Activated CD4-positive, CD25-positive, alpha-beta regulatory T cell treated with anti-CD3 and anti-CD28 coated beads, Interleukin-2, amount 50 U/mL, for 16 hours (primary cell): ENCODE measurements around the gene PPP5C.
"Not testable (repeated sequence)": the region's sequence is repeated elsewhere in the genome, so short reads cannot be mapped to it uniquely, and the experiment has no call there.

Experiments
- DNase-seq: peaks from one replicate; pipeline ENCODE4 v3.0.0-alpha.2; 2020; ENCODE audit warnings: low read depth, low spot score

PPP5C gene

DNA sequence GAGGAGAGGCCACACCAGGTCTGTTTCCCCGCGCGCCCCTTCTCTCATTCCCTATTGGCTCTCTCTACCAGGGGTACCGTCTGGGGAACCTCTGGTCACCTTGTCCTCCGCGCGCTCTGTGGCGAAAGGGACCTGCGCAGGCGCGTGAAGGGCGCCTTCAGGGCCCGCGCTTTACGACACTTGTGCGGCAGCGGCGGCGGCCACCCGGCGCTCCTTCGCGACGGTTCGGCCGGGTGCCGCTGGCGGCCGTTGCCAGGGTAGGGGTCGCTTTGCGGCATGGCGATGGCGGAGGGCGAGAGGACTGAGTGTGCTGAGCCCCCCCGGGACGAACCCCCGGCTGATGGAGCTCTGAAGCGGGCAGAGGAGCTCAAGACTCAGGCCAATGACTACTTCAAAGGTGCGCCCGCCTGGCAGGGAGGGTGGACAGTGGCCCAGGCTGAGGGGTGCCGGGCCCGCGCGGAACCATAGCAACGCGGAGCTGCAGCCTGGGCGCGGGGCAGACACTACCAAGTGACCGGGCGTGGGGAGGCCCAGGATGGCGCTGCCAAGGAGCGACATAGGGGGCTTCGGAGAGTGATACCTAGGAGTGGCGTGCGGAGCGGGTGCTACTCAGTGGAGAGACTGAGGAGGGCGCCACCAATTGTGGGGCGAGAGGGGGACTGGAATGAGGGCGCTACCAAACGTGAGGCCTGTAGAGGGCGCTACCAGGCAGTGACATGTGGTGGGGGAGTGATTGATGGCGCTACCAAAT is at the start of gene PPP5C:
PPP5C (plus strand) TSS at position 267 of the 751 bp plus-strand sequence; CDS start at position 277, 10 bp downstream.
- peak; percentile 66 for DNase-seq

DNA sequence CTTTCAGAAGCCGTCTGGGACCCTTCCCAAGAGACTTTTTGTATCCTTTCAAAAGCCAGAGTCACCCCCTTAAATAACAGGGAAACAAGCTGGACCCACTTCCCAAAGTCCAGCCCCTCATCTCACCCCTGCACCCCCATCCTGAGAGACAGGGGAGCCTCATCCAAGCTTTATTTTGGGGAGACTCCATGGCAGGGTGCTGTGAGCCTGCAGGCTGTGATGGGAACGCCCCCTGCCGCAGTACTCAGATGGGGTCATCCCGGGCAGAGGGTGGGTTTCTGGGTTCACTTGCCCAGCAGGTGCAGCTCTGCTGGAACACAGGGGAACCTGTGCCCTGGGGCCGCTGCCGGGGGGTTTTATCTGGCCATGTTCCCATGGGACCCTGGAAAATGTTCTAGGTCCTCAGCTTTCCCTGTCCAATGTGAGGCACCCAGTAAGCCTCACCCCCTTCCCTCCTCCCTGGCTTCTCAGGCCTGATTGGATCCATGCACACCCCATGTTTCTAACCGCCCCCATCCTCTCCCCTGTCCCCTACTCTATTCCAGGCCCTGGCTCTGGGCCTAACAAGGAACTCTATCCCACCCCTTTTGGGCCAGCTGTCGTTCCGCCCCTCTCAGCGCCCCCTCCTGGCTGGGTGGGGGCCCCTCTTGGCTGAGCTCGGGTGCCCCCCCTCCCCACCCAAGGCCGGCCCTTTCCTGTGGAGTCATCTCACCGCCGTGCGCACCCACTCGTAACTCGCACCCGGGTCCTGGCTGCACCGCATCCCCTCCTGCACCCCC is 49.0 kb upstream of the PPP5C start:
- no peak for DNase-seq

DNA sequence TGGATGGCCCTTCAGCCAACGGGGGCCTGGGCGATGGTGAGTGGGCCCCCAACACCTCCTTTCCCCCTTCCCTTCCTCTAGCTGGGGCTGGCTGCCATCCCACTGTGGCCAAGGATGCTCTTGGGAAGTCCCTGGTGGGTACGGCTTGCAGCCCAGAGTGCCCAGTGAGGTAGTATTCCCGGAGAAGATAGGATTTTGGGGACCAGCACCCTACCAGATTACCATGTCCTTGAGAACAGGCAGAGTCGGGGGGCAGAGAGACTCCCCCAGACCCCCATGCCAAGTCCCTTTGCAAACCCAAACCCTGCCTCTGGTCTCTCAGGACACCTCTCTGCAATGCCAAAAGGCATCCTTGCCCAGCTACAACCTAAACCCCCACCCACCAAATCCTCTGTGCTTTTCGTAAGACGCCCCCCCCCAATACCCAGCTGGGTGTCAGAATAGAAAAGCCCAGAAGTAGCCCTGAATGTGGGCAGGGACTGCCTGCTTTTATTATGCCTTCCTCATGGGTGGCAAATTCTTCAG is 48.3 kb upstream of the PPP5C start:
- no peak for DNase-seq

GRCh38 chr19:46299004-46299509 is 47.8 kb upstream of the PPP5C start:
- no peak for DNase-seq

DNA sequence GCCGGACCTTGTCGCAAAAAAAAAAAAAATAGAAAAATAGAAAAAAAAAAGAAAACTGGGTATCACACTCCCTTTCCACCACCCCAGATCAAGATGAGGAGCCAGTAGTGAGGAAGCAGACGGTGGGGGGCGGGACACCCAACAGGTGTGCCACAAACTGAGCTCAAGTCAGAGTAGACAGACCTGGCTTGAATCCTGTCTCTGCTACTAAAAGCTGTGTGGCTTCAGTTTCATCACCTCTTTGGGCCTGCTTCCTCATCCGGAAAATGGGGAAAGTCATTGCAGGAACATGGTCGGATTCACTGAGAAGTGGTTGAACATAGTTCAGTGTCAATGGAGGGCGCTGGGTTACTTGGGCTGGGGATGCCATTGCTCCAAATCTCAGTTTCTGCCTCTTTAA is 47.2 kb upstream of the PPP5C start:
- no peak for DNase-seq

DNA sequence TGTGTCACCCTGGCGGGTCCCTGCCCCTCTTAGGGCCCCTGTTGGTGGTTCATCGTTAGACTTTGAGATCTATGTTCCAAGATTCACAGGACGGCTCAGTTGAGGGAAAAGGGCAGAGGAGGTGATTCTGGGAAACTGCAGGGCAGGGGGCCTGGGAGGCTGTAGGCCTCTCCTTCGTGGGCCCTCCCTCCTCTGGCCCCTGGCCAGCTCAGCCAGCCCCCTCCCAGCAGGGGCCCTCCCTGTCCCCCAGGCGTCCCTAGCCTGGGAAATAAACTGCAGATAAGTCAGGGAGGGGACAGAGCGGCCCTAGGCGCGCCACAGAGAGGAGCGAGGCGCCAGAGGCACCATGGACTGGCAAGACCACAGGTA is 43.6 kb upstream of the PPP5C start:
- no peak for DNase-seq

DNA sequence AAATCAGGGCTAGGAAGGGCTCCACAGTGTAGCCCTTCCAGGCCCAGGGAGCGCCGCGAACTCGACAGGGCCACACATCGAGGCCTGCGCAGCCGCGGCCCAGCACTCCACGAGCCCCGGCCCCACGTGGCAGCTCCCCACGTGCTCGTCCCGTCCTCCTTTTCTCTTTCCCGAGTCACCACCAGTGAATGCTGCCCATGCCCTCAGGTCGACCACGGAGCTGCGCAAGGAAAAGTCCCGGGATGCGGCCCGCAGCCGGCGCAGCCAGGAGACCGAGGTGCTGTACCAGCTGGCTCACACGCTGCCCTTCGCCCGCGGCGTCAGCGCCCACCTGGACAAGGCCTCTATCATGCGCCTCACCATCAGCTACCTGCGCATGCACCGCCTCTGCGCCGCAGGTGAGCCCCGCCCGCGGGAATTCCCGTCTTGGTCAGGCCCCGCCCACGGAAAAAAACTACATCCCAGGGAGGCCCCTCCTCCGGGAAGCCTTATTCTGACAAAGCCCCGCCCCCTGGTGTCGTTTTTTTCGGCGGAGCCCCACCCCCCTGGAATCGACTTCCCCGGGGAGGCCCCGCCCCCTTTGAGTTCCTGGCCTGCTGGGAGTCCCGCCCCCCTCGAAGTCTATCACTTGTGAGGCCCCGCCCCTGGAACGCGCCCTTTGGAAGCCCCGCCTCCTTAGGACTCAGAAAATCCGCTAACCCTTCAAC is 43.0 kb upstream of the PPP5C start:
- no peak for DNase-seq

DNA sequence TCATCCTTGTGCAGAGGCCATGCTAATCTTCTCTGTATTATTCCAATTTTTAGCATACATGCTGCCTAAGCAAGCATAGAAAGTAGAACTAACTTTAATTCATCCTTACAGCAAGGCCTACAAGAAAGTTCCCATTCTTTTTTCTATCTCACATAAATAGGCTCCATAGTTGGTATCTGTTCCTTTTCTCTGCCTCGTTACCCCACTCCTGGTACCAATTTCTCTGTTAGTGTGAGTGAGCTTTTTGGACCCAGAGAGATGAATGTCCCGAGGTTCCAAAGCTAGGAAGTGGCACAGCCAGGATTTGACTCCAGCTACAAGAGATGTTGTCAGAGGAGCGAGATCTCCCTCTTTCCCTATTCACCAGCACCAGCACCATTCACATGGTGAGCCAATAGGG is 40.4 kb upstream of the PPP5C start:
- no peak for DNase-seq

GRCh38 chr19:46308510-46308909 is 38.4 kb upstream of the PPP5C start:
- no peak for DNase-seq

DNA sequence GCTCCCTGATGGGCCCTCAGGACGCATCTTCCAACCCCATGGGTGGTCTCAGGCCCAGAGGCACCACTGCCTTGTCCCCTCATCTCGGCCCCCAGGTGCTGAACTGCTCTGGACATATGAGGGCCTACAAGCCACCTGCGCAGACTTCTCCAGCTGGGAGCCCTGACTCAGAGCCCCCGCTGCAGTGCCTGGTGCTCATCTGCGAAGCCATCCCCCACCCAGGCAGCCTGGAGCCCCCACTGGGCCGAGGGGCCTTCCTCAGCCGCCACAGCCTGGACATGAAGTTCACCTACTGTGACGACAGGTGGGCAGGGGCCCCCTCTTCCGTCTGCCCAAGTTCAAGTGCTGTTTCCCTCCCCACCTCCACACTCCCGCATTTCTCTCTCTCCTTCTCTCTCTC is 37.8 kb upstream of the PPP5C start:
- DNase-seq, result no peak

GRCh38 chr19:46311444-46311843 is 35.4 kb upstream of the PPP5C start:
- DNase-seq, result no peak

DNA sequence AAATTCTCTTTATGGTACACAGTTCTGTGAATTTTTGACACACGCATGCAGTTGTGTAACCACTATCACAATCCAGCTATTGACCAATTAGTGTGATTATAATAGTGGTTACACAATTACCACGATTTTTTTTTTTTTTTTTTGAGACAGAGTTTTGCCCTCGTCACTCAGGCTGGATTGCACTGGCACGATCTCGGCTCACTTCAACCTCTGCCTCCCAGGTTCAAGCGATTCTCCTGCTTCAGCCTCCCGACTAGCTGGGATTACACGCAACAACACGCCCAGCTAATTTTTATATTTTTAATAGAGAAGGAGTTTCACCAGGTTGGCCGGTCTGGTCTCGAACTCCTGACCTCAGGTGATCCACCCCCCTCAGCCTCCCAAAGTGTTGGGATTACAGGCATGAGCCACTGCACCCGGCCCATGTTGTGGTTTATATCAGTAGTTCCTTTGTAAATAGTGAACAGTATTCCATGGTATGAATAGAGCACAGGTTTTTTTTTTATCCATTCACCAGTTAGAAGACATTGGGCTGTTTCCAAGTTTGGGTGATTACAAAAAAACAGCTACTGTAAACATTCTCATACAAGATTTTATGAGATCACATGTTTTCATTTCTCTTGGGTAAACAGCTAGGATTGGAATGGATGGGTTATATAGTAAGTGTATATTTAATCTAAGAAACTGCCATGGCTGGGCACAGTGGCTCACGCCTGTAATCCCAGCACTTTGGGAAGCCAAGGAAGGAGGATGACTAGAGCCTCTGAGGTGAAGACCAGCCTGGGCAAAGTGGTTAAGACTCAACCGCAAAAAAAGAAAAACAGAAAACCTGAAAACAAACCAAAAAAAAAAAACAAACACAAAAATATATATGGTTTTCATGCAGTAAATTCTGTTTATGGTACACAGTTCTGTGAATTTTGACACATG is 33.1 kb upstream of the PPP5C start:
- DNase-seq, result not testable (repeated sequence)

- DNase-seq, result no peak
Observed at GRCh38 chr19:46317339-46317738, 29.5 kb upstream of the PPP5C start.

- DNase-seq, result no peak
Observed at GRCh38 chr19:46319613-46320012, 27.3 kb upstream of the PPP5C start.

GRCh38 chr19:46320559-46320958 is 26.3 kb upstream of the PPP5C start:
- DNase-seq, result no peak

DNA sequence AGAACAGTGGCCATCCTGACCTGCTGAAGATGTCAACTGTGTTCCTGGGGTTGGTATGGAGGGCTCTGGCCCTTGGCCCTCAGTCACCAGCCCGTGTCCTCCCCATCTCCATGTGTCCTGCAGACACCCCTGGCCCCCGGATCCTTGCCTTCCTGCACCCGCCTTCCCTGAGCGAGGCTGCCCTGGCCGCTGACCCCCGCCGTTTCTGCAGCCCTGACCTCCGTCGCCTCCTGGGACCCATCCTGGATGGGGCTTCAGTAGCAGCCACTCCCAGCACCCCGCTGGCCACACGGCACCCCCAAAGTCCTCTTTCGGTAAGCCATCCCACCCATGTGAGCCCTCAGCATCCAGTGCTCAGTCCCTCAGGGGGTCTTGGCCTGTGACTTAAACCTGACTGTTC is 25.2 kb upstream of the PPP5C start:
- no peak for DNase-seq

- DNase-seq, result not testable (repeated sequence)
Observed at GRCh38 chr19:46323227-46323626, 23.7 kb upstream of the PPP5C start.

DNA sequence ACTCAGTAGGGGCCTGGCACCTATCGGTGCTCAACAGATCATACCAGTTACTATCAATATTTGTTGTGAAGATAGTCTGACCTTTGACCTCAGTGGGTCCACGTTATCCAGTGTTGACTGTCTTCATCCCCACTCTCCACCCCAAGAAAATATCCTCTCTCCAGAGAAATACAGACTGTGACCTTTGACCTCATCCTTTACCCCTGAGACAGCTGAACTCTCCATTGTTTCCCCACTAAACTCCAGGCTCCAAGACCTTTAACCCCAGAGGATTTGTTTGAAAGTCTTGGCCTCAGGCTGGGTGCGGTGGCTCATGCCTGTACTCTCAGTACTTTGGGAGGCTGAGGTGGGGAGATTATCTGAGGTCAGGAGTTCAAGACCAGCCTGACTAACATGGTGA is 22.6 kb upstream of the PPP5C start:
- DNase-seq, result no peak

DNA sequence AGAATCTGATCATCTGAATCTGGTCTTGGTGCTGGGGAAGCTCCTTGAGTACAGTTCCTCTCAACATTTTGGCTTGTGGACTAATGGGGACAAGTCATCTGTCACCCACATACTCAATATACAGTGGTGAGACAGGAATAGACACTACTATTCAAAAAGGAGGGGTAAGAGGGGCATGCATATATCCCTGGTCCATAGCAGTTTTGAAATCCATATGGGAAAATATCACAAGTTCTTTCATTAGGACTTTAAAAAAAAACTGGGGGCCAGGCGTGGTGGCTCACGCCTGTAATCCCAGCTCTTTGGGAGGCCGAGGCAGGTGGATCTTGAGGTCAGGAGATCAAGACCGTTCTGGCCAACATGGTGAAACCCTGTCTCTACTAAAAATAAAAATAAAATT is 20.3 kb upstream of the PPP5C start:
- no peak for DNase-seq

GRCh38 chr19:46328079-46328478 is 18.8 kb upstream of the PPP5C start:
- DNase-seq, result no peak

GRCh38 chr19:46330319-46330918 is 16.5 kb upstream of the PPP5C start:
- no peak for DNase-seq
